Suppressor macrophage treated with lipopolysaccharide for 1 hour (primary cell): ENCODE results near the gene APBA1.
A peak's percentile ranks its signal among the peaks of the same experiment; 100 is the strongest.

ENCODE experiments used
- DNase-seq, 3 donors: peaks; one replicate each; pipeline ENCODE4 v3.0.0-alpha.2; 2020 to 2022

Gene APBA1

DNA sequence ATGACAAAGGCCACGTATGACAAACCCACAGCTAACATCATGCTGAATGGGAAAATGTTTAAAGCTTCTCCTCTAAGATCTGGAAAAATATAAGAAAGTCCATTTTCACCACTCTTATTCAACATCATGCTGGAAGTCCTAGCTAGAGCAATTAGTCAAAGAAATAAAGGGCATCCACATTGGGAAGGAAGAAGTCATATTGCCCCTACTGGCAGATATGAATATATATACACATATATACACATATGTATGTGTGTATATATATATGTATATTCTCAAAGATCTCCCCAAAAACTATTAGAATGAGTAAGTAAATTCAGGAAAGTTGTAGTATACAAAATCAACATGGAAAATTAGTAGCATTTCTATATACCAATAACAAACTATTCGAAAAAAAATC is 17.1 kb downstream of the APBA1 start:
- no peak for DNase-seq

DNA sequence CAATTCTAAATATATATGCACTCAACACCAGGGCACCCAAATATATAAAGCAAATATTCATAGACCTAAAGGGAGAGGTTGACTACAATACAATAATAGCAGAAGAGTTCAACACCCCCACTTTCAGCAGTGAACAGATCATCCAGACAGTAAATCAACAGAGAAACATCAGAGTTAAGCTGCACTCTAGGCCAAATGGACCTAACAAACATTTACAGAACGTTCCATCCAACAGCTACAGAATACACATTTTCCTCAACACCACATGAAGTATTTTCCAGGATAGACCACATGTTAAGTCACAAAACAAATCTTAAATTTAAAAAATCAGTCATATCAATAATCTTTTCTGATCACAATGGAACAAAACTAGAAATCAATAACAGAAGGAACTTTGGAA is 18.9 kb downstream of the APBA1 start:
- no peak for DNase-seq

DNA sequence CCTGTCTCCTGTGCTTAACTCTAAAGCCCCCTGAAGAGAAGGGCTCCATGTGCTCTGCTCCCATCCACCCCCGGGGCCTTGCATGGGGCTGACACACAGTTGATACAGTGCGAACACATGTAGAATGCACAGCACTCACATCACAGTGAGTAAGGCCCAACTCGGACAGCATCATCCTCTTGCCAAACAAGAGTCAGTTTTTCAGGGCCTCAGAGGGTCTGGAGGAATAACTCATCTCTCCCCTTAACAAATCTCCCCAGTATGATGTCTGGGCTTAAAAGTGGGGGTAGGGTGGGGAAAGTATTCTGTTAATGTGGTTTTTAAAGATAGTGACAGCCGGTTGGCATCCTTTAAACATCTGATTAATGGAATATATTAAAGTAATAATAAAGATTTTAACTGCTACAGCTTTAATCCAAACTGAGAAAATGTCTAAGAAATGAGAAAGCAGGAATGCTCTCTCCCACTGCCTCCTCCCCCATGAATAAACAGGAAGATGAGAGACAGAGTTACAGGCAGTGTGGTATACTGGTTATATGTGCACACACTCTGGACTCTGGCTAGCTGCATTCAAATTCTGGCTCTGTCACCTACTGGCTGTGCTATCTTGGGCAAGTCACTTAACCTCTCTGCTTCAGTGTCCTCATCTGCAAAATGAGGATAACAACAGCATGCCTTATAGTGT is 22.5 kb downstream of the APBA1 start:
- DNase-seq: no peak

DNA sequence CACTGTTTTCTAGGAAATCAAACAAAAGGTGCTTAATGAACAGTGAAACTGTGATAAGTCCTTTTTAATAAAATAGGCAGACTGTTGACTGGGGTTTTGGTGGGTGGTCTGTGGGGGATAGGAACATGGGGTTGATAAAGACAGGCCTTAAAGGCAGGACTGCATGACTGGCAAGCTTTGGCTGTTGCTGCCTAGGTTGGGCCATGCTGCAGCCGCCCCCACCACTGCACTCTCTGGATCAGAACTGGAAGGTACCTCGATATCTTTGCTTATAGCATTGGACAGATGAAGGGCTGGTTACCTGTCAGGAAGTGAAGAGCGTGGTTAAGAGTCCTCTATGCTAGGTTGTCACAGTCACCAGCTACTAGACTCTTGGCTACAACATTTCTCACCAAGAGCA is 24.4 kb downstream of the APBA1 start:
- no peak for DNase-seq

DNA sequence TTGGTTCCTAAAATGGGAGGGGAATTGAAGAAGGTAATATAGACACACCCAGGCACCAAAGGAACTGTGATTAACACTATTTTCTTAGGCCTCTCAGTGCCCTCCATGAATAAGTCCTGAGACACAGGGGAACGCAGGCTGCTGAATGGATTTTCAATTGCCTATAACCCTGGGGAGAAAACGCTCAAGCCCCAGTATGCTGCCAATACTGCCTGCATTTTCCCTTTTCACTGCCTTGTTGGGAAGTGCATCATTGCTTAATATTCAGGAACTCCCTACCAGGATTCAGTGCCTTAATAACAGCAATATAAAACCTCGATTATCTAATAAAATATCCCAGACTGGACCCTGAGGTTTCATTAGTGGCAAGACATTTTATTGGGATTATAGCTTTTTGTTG is 25.4 kb downstream of the APBA1 start:
- DNase-seq: no peak

DNA sequence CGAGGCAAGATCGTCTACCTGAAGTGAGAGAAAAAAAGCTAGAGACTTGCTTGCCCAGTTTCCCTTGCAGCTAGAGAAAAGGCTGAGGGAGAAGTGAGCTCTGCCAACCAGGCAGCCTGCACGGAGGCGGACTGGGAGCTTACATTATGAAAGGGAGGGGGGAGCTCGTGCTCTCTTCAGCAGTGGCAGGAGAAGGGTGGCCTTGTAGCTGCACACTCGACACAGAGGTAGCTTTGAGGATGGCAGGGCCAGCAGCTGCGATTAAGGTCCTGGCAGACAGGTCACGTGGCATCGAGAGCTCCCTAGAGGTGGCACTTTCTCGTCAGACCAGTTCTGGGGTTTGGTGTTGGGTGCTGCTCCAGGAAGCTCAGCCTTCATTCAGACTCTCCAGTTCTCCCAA is 26.7 kb downstream of the APBA1 start:
- DNase-seq: no peak

DNA sequence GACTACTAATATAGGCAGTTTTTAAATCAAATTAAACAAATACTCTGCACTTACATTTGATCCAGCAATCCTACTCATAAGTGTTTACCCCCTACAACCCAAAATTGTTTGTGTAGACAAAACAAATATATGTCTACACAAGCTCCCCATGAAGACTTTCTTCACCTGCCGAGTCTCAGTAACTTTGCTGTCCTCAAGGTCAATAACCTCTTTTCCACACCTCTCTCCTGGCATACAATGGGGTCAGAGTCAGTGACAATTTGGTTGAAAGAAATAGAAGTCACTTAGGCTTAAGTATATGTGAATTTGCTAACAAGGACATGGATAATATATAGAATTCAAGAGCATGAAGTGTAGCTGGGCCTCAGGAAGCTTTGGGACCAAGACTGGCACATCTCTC is 29.1 kb downstream of the APBA1 start:
- no peak for DNase-seq

DNA sequence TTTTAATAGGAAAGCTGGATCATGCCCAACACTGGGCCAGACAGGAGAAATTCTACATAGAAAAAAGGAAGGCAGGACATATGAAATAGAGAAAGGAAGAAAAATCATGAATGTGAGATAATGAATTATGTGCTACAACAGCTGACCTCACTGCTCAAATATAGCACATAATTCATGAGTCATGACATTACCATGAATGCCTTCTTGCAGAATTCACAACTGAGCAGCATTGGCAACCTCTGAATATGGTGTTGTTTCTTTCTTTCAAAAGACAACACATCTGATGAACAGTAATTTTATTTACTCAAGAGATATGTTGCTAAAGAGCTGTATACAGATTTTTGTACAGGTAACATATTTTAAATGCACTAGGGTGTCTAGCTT is 34.4 kb downstream of the APBA1 start:
- peak in 2 of 3 donors; percentile 1 to 24 for DNase-seq

DNA sequence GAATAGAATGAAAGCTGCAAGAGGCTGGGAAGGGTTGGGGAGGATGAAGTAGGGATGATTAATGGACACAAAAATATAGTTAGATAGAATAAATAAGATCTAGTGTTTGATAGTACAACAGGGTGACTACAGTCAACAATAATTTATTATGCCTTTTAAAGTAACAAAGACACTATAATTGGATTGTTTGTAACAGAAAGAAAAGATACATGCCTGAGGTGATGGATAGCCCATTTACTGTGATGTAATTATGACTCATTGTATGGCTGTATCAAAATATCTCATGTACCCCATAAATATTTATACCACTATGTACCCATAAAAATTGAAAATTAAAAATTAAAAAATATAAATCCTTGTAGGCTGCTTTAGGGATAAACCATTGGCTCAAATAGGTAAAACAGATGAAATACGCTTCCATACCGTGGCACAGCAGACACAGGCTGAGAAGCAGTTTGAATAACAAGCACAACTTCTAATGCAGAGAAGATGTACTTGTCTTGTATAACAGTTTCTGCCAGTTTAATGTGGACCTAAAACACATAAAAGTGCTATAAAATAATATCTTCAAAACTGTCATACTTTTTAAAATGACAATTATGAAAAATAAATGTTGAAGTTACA is 34.9 kb downstream of the APBA1 start:
- no peak for DNase-seq

DNA sequence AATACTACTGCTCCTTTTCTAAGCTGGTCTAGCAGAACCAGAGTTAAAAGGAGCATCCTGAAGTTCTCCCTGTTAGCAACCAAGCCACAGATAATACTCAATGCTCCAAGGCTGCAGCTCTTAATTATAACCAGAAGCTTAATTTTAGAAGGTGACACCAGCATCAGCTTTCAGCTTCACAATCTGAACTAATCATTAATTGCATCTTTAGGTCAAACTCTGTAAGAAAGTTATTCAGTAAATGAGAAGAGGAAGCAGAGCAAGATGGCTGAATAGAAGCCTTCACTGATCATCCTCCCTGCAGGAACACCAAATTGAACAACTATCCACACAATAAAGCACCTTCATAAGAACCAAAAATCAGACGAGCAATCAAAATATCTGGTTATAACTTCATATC is 38.5 kb downstream of the APBA1 start:
- DNase-seq: no peak

DNA sequence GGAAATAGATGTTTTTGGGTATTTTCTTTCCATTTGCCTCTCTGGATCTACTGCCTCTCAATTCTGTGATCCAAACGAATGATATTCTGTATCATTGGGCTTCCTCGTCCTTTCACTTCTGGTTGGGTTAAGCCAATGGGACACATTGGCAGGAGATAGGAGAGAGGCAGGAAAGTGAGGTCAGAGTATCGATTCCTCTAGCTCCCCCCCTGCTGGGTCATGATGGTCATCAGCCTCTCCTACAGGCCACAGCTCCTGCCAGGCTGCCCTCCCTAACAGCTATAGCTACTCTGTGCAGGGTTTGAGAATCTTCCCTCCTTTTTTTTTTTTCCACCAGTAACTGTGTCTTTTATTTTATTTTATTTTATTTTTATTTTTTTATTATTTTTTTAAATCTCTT is 39.4 kb downstream of the APBA1 start:
- DNase-seq: no peak

DNA sequence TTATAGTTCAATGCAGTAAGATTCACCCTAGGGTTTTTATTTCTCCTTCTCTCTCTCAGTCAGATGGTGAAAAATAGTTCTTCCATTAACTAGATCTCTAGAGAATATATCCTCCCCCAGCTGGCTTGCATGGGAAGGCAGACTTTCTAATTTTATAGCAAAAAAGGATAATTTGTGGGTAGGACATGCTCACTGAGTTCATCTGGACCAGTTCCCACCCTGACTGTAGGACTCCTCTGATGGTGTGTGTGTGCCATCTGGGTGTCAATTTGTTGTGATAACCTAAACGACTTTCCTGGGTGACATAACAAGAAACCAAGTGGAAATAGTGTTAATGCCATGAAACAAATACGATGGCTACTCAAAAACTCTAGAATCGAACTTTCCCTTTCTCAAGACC is 44.9 kb downstream of the APBA1 start:
- no peak for DNase-seq

DNA sequence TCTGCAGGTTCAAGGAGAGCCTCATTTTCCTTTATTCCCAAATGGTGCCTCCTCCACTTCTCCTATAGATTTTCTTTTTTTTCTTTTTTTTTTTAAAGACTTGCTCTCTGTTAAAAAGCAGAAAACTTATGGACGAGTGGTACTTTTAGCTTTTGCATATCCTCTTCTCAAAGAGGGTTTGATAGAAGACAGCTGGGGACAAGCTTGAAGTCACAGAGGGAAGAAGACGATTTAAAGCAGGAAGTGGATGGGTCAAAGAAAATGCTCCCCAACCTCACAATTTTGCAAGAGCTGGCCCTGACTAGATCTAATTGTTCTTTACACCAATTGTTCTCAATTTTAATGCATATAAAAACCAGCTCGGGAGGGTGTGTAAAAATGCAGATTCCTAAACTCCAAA is 48.9 kb downstream of the APBA1 start:
- no peak for DNase-seq

DNA sequence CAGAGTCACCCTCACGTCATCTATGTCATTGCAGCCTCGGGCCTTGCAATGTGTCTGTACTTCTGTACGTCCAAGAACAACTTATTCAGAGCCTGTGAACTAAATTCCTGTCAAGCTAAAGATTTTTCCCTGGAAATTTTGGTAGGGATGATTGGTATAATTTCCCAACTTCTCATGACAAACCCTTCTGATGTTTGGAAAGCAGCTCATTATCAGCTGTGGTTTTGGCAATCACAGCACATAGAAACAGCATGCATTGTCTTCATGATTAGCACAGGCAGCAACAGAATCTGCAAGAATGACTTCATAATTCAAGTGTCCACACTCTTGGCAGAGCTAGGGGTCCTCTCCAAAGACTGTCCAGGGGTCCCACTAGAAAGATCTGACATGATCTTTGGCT is 49.5 kb downstream of the APBA1 start:
- DNase-seq: no peak

DNA sequence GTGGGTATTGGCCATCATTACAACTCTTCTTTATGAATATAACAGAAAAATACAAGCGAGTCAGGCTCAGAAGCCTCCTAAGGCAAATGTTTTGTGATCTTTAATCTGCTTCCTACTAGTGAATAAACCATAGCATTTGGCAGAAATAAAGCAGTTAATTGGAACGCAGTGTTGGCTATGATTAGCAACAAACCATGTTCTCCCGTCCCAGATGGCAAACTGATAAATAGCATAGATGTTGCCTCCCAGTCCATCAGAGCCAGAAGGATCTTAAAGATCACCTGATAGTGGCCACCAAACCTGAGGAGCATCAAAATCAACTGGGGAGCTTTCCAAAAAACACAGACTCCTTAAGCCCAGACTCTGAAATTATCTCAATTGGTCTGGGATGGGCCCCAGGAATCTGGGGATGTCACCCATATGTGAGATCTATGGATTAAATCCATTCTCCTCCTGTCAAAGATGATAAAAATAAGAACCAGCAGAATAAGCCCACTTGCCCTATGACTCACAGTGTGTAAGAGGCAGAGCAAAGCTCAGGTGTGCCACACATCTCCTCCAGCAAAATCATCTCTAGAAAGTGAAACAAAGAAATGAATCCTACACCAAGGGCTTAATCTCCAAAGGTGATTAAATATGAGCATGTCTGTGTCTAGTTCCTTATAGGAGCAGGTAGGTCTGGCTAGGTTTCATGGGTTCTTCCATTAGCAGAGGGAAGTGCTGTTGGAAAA is 50.3 kb downstream of the APBA1 start:
- no peak for DNase-seq

DNA sequence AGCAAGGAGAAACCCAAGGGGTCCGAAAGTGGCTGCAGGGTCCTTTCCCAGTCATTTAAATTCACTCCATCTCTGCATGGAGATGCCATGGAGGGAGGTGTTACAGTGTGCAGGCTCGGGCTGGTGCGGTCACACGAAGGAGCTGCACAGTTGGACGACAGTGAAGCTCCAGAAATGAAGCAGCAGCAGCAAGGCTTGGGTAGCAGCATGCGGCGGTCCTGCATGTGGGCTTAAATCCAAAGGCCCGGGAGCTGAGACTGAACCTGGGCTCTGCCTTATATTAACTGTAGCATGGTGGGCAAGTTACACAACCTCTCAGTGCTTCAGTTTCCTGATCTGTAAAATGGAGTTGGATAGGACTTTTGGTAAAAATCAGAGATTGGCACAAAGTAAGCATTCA is 51.4 kb downstream of the APBA1 start:
- DNase-seq: no peak

DNA sequence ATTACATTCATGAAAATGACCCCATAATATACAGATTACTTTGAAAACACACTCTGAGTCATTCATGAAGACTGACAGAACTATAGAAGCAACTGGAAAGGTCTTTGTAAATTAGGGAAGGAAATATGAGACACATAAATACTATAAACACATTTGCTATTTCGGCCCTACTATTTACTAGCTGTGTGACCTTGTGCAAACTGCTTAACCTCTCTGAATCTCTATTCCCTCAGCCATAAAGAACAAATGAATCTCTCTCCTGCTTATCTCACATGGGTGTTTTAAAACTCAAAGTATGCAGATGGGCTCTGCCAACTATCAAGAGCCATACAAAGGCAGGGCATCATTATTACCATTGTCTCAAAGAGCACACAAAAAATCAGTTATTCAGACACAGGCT is 52.9 kb downstream of the APBA1 start:
- DNase-seq: no peak

DNA sequence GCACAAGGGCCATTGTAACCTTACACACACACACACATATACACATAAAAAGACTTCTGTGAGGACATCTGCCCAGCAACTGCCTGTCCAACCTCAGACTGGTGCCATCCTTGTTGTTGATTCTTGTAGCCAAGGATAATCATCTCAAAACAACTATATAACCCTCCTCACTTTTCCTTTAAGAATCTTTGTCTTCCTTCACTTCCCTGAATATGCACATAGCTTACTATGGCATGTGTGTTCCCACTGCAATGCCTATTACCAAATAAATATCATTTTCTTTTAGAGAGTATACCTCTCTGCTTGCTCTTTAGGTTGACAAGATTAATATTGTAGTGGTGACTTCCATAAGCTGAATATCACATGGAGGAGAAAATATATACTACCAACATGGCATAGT is 55.2 kb downstream of the APBA1 start:
- no peak for DNase-seq

DNA sequence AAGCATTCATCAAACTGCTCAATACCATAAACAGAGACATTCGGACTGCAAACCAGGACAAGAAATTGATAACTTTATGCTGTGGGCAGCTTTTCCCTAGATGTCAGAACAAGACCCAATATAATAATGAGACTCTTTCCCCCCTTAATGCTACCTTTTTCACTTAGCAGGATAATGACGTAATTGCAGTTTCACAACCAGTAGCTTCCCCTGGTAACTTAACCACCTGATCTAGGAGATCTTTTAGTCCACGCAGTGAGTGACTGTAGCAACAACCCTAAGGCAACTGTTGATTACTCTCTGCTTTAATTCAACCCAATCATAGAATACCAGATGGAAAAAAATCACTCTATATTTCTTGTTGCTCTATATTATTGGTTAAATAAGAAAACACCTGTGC is 56.3 kb downstream of the APBA1 start:
- no peak for DNase-seq

DNA sequence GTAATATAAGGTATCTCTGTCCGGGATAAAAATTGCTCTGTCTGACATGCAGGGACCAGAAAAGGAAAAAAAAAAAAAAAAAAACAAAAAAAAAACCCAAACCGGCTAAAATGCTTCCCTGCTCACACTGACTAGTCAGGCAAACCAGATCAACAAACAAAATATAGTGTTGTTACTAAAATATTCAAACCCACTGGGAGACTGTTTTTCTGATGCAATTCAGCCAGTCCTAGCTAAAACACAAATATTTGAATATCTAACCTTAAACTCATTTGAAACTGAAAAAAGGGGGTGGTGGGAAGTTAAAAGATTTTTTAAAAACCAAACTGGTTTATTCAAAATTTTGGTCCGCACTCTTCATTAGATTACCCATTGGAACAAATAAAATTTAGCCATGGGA is 61.0 kb downstream of the APBA1 start:
- DNase-seq: no peak

DNA sequence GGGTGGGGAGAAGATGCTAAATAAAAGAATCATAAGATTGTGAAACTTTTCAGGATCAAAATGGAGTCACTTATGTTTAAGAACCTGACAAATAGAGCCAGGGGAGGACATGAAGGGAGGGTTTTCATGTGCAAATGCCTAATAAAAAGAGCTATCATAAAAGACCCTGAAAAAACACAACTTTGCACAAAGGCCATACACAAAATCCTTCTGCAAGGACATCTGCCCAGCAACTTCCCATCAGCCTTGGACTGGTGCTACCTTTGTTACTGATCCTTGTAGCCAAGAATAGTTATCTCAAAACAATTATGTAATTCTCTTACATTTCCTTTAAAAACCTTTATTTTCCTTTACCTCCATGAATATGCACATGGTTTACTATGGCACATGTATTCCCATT is 63.0 kb downstream of the APBA1 start:
- no peak for DNase-seq

DNA sequence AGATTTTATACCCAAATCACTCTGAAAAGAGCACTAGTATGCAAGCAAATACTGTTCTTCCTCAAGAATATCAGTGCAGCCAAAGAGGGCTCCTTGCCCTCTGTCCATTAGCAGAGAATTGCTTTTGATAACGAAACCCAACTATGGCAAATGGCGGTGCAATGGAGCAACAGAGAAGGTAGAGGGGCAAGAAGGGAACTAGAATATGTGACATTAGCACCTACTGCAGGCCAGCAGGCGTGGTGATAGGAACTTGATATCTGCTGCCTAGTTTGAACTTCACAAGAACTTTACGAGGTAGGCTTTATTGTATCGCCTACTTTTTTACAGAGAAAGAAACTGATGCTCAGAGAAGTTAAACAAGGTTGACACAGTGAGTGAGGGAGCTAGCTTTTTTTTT is 66.1 kb downstream of the APBA1 start:
- DNase-seq: no peak

DNA sequence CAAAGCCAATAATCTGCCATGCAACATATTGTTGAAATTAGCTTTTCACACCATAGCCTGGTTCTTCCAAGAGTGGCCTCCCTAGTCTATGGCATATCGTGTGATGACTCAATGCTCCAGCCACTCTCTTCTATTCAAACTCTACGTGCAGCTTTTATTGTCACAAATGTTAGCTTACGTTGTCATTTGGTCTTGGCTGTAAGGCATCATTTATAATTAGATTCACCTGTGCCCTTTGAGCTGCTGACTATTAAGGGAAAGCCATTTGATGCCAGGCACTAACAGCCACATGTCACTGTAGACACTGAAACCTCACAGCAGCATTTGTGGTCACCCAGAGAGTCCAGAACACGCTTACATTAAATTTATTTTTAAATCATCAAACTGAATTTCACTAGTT is 66.8 kb downstream of the APBA1 start:
- DNase-seq: no peak

DNA sequence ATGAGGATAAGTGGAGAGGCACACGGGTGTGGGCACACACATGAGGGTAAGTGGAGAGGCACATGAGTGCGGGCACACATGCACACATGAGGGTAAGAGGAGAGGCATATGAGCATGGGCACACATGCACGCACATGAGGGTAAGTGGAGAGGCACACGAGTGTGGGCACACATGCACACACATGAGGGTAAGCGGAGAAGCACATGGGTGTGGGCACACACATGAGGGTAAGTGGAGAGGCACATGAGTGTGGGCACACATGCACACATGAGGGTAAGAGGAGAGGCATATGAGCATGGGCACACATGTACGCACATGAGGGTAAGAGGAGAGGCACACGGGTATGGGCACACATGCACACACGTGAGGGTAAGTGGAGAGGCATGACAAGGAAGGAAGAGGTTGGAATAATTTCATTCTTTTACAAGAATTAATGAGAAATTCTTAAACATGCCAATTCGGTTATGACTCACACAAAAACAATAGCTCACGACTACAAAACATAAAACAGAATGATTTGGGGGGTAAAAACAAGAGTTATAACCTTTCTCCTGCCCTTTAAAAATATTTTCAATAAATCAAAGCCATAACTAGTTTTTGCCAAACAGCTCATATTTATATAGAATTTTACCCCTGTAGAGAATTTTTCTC is 67.5 kb downstream of the APBA1 start:
- DNase-seq: no peak
